Astrocyte (in vitro differentiated cells and primary cell): ENCODE measurements around the gene CITED1. TPM values are rescaled to one million over a fixed set of nuclear protein-coding genes. Genes with fewer than 3 reads are reported as not detected.

Source experiments
- DNase-seq: peaks from one replicate; pipeline ENCODE4 v3.0.0-alpha.2; 2010; ENCODE audit warnings: low read depth
- FAIRE-seq: peaks from 2 replicates; lab custom pipeline; 2011; peaks lifted over from hg19 to GRCh38; lab: Jason Lieb, UNC
- H2AFZ ChIP-seq: 2 replicates; pipeline ENCODE4 v1.6.0; 2012; ENCODE audit warnings: low read depth, low read length, inconsistent platforms
- H3K27ac ChIP-seq: 2 replicates; pipeline ENCODE4 v1.5.1; 2011; ENCODE audit warnings: low read depth, low read length, inconsistent platforms
- H3K27me3 ChIP-seq: 2 replicates; pipeline ENCODE4 v1.6.0; 2011; ENCODE audit warnings: low read length, inconsistent platforms; ENCODE audit not compliant: insufficient read depth
- H3K36me3 ChIP-seq: 2 replicates; pipeline ENCODE4 v1.5.1; 2011; ENCODE audit warnings: low read length, inconsistent platforms; ENCODE audit not compliant: insufficient read depth
- H3K4me1 ChIP-seq: 2 replicates; pipeline ENCODE4 v1.5.1; 2011; ENCODE audit warnings: low read length, inconsistent platforms; ENCODE audit not compliant: insufficient read depth
- H3K4me2 ChIP-seq: 2 replicates; pipeline ENCODE4 v1.6.0; 2012; ENCODE audit warnings: low read length, inconsistent platforms
- H3K4me3 ChIP-seq: 2 replicates; pipeline ENCODE4 v1.5.1; 2011; ENCODE audit warnings: low read depth, mild to moderate bottlenecking, low read length, inconsistent platforms; ENCODE audit not compliant: insufficient read depth
- H3K79me2 ChIP-seq: 2 replicates; pipeline ENCODE4 v1.6.0; 2012; ENCODE audit warnings: mild to moderate bottlenecking, low read length, inconsistent platforms; ENCODE audit not compliant: insufficient read depth
- H3K9ac ChIP-seq: 2 replicates; pipeline ENCODE4 v1.6.0; 2012; ENCODE audit warnings: mild to moderate bottlenecking, low read length, inconsistent platforms
- H3K9me3 ChIP-seq: 2 replicates; pipeline ENCODE4 v1.5.1; 2012; ENCODE audit warnings: low read depth, mild to moderate bottlenecking, low read length, inconsistent platforms; ENCODE audit not compliant: insufficient read depth
- H4K20me1 ChIP-seq: 2 replicates; pipeline ENCODE4 v1.6.0; 2012; ENCODE audit warnings: low read length, inconsistent platforms; ENCODE audit not compliant: insufficient read depth
- H3K27ac Mint-ChIP-seq: one replicate; pipeline ENCODE4 v1.8.0; 2021; ENCODE audit warnings: mild to moderate bottlenecking, mixed read lengths; ENCODE audit not compliant: unreplicated experiment
- H3K27me3 Mint-ChIP-seq: one replicate; pipeline ENCODE4 v1.8.0; 2021; ENCODE audit warnings: low read depth, mixed read lengths; ENCODE audit not compliant: unreplicated experiment
- H3K36me3 Mint-ChIP-seq: one replicate; pipeline ENCODE4 v1.8.0; 2021; ENCODE audit warnings: low read depth, mixed read lengths; ENCODE audit not compliant: unreplicated experiment
- H3K4me1 Mint-ChIP-seq: one replicate; pipeline ENCODE4 v1.8.0; 2021; ENCODE audit warnings: low read depth, mixed read lengths; ENCODE audit not compliant: unreplicated experiment
- H3K4me3 Mint-ChIP-seq: one replicate; pipeline ENCODE4 v1.8.0; 2021; ENCODE audit warnings: mild to moderate bottlenecking, moderate library complexity, mixed read lengths; ENCODE audit not compliant: unreplicated experiment
- H3K9me3 Mint-ChIP-seq: one replicate; pipeline ENCODE4 v1.8.0; 2021; ENCODE audit warnings: mild to moderate bottlenecking, mixed read lengths; ENCODE audit not compliant: unreplicated experiment
- EZH2 ChIP-seq: IDR thresholded peaks from 2 replicates; pipeline ENCODE4 v1.6.1; 2012; ENCODE audit warnings: mild to moderate bottlenecking, low read length, inconsistent platforms; ENCODE audit not compliant: insufficient read depth
- total RNA-seq: library from RNA; stranded (reverse); gene quantifications from 2 replicates; pipeline ENCODE4 v1.2.1, GENCODE V29; 2021
- TF ChIP-seq, protein P1 (sequence below): IDR thresholded peaks from 2 replicates; pipeline ENCODE4 v1.5.1; 2011; ENCODE audit warnings: low read depth, mild to moderate bottlenecking, inconsistent platforms, low read length, moderate library complexity; ENCODE audit not compliant: insufficient read depth

Gene CITED1
- total RNA-seq, 1 donor from 2014 or later: not detected

DNA sequence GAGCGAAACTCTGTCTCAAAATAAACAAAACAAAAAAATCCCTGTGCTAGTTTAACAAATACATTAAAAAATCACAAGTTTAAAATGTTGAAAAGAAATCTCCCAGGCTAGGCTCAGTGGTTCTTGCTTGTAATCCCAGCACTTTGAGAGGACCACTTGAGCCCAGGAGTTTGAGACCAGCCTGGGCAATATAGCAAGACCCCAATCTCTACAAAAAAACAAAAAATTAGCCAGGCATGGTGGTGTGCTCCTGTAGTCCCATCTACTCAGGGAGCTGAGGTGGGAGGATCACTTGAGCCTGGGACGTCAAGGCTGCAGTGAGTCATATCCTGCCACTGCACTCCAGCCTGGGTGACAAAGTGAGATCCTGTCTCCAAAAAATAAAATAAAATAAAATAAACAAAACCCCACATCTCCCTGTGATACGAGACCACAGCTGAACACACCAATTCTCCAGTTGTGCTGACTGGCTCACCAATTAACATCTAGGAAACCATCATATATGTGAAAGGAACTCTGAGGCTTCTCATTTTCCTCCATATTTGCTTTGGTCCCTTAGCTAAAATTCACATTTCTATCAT lies 36.0 kb downstream of the CITED1 start:
- Mint-ChIP-seq H3K27ac (peak overlapping the region; percentile 90), H3K27me3 (no peaks in the 10 kb centered on the region), H3K4me1 (peaks cover 32% of the 10 kb centered on the region), H3K9me3 (no peaks in the 10 kb centered on the region), H3K36me3 (peaks cover 25% of the 10 kb centered on the region), H3K4me3 (peak overlapping the region; percentile 54)
- FAIRE-seq (peak; percentile 77), DNase-seq (peak; percentile 65)
- TF ChIP-seq, protein P1, sequence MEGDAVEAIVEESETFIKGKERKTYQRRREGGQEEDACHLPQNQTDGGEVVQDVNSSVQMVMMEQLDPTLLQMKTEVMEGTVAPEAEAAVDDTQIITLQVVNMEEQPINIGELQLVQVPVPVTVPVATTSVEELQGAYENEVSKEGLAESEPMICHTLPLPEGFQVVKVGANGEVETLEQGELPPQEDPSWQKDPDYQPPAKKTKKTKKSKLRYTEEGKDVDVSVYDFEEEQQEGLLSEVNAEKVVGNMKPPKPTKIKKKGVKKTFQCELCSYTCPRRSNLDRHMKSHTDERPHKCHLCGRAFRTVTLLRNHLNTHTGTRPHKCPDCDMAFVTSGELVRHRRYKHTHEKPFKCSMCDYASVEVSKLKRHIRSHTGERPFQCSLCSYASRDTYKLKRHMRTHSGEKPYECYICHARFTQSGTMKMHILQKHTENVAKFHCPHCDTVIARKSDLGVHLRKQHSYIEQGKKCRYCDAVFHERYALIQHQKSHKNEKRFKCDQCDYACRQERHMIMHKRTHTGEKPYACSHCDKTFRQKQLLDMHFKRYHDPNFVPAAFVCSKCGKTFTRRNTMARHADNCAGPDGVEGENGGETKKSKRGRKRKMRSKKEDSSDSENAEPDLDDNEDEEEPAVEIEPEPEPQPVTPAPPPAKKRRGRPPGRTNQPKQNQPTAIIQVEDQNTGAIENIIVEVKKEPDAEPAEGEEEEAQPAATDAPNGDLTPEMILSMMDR: no peak
- TF ChIP-seq EZH2: no peak
- Histone ChIP-seq H3K79me2 (peaks cover 25% of the 10 kb centered on the region), H3K9me3 (no peaks in the 10 kb centered on the region), H3K4me2 (peak overlapping the region; percentile 70), H3K27ac (peak overlapping the region; percentile 79), H4K20me1 (peaks cover 47% of the 10 kb centered on the region), H3K36me3 (peaks cover 37% of the 10 kb centered on the region), H2AFZ (no peak overlapping the region), H3K27me3 (no peaks in the 10 kb centered on the region), H3K4me3 (no peak overlapping the region), H3K9ac (peak overlapping the region; percentile 66), H3K4me1 (peaks cover 52% of the 10 kb centered on the region)

DNA sequence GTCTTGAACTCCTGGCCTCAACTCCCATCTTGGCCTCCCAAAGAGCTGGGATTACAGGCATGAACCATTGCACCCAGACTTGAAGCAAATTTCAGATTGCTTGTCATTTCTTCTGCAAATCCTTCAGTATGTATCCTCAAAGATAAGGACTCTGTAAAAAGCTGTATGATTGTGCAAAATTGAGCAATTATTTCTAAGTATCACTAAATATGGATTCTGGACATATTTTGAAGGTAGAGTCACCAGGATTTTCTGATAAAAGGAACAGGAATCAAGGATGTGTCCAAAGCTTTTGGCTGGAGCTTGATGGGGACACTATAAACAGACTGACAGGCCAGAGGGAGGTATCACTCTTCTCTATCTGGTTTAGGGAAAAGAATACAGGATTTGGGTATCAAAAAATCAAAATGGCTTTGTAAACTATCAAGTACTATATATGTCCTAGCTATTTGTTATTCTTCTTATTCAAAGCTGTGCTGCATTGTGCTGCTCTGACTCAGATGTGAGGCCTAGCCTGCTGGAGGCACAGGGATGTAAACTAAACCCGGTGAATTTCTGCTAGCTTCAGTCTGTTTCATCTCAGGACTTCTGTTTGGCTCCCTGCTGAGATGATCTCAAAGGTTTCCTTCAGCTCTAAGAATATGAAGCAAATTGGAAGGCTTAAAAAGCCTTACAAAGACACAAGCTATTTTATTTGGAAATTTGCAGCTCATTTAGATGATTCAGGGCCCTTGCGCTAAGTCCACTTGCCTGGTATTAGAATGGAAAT lies 36.9 kb downstream of the CITED1 start:
- FAIRE-seq (peak; percentile 99), DNase-seq (peak; percentile 52)
- H3K9me3 ChIP-seq: no peaks in the 10 kb centered on the region
- peaks cover 17% of the 10 kb centered on the region for H3K36me3 Mint-ChIP-seq
- H3K4me2 ChIP-seq: peak overlapping the region; percentile 62
- no peak overlapping the region for H3K4me3 Mint-ChIP-seq
- TF ChIP-seq, protein P1: no peak
- TF ChIP-seq EZH2: no peak
- H3K4me1 Mint-ChIP-seq: peaks cover 22% of the 10 kb centered on the region
- H3K27me3 Mint-ChIP-seq: no peaks in the 10 kb centered on the region
- no peaks in the 10 kb centered on the region for H3K27me3 ChIP-seq
- H3K4me1 ChIP-seq: peaks cover 43% of the 10 kb centered on the region
- no peak overlapping the region for H3K27ac Mint-ChIP-seq
- peaks cover 27% of the 10 kb centered on the region for H3K36me3 ChIP-seq
- H3K27ac ChIP-seq: peak overlapping the region; percentile 79
- H2AFZ ChIP-seq: no peak overlapping the region
- peak overlapping the region; percentile 66 for H3K9ac ChIP-seq
- peaks cover 37% of the 10 kb centered on the region for H4K20me1 ChIP-seq
- H3K79me2 ChIP-seq: peaks cover 15% of the 10 kb centered on the region
- H3K9me3 Mint-ChIP-seq: no peaks in the 10 kb centered on the region
- no peak overlapping the region for H3K4me3 ChIP-seq

DNA sequence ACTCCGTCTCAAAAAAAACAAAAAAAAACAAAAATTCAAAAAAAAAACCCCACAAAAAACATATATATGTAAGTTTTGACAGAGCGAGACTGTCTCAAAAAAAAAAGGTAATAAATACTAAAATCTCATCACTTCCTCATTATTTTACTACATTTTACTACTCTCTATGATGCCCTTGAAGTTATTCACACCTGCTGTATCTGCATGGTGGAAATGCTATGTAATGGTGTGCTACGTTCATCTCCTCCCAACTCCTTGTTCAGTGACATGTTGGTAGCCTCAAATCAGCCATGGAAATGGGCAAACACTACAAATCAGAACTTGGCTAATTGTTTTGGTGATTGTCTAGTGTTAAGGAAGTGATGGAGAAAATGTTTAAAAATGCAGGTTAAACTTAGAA lies 40.5 kb downstream of the CITED1 start:
- H3K27ac Mint-ChIP-seq: no peak overlapping the region
- Histone ChIP-seq H4K20me1 (peaks cover 3% of the 10 kb centered on the region), H3K36me3 (peaks cover 4% of the 10 kb centered on the region), H3K27me3 (no peaks in the 10 kb centered on the region), H3K4me1 (peaks cover 20% of the 10 kb centered on the region), H3K4me3 (no peak overlapping the region), H3K9me3 (no peaks in the 10 kb centered on the region), H2AFZ (no peak overlapping the region), H3K79me2 (no peaks in the 10 kb centered on the region), H3K4me2 (no peak overlapping the region), H3K27ac (no peak overlapping the region), H3K9ac (no peak overlapping the region)
- no peaks in the 10 kb centered on the region for H3K9me3 Mint-ChIP-seq
- H3K4me1 Mint-ChIP-seq: peaks cover 8% of the 10 kb centered on the region
- H3K27me3 Mint-ChIP-seq: peaks cover 2% of the 10 kb centered on the region
- no peak overlapping the region for H3K4me3 Mint-ChIP-seq
- no peak for TF ChIP-seq EZH2
- TF ChIP-seq, protein P1: no peak
- no peak for DNase-seq
- H3K36me3 Mint-ChIP-seq: peaks cover 7% of the 10 kb centered on the region
- peak; percentile 83 for FAIRE-seq
